DOHH2 (cell line): ENCODE results near the gene LYRM4.

Experiments used
- H3F3A ChIP-seq: fragments of 200-600 bp; sonication (generic), shearing (Covaris generic); 2 replicates; pipeline ENCODE4 v1.6.0; 2016; ENCODE audit warnings: antibody characterized with exemption, mild to moderate bottlenecking; ENCODE audit not compliant: control insufficient read depth, insufficient read depth
- H3K27ac ChIP-seq: fragments of 200-600 bp; sonication (generic); 2 replicates; pipeline ENCODE4 v1.5.1; 2014; ENCODE audit warnings: low read depth, mild to moderate bottlenecking, low read length, moderate library complexity
- H3K27me3 ChIP-seq: fragments of 200-600 bp; sonication (generic); 2 replicates; pipeline ENCODE4 v1.6.1; 2014; ENCODE audit warnings: mild to moderate bottlenecking, low read length, mixed read lengths; ENCODE audit not compliant: control insufficient read depth
- H3K36me3 ChIP-seq: fragments of 200-600 bp; sonication (generic); 2 replicates; pipeline ENCODE4 v1.6.1; 2014; ENCODE audit warnings: mild to moderate bottlenecking, low read length, moderate library complexity, mixed read lengths; ENCODE audit not compliant: control insufficient read depth
- H3K4me1 ChIP-seq: fragments of 200-600 bp; sonication (generic); 2 replicates; pipeline ENCODE4 v1.6.1; 2014; ENCODE audit warnings: mild to moderate bottlenecking, low read length, mixed read lengths; ENCODE audit not compliant: control insufficient read depth
- H3K4me2 ChIP-seq: fragments of 200-600 bp; sonication (generic); 2 replicates; pipeline ENCODE4 v1.6.0; 2014; ENCODE audit warnings: mild to moderate bottlenecking, low read length, moderate library complexity
- H3K4me3 ChIP-seq: fragments of 200-600 bp; sonication (generic); 2 replicates; pipeline ENCODE4 v1.5.1; 2014; ENCODE audit warnings: mild to moderate bottlenecking, low read length, mixed read lengths
- H3K79me2 ChIP-seq: fragments of 200-600 bp; sonication (generic); 2 replicates; pipeline ENCODE4 v1.6.1; 2014; ENCODE audit warnings: mild to moderate bottlenecking, low read length, mixed read lengths; ENCODE audit not compliant: control insufficient read depth
- H3K9me2 ChIP-seq: fragments of 200-600 bp; sonication (generic); replicated peaks from 2 replicates; pipeline ENCODE4 v1.6.1; 2014; ENCODE audit warnings: mild to moderate bottlenecking, low read length, mixed read lengths; ENCODE audit not compliant: control insufficient read depth
- H3K9me3 ChIP-seq: fragments of 200-600 bp; sonication (generic); 2 replicates; pipeline ENCODE4 v1.6.1; 2014; ENCODE audit warnings: antibody characterized with exemption, low read length, mixed read lengths; ENCODE audit not compliant: control insufficient read depth, insufficient read depth
- H4K20me1 ChIP-seq: fragments of 200-600 bp; sonication (generic); 2 replicates; pipeline ENCODE4 v1.6.0; 2014; ENCODE audit warnings: low read depth, mild to moderate bottlenecking, antibody characterized with exemption, low read length, moderate library complexity; ENCODE audit not compliant: control insufficient read depth, insufficient read depth
- CTCF ChIP-seq: fragments of 200-600 bp; sonication (generic); IDR thresholded peaks from one replicate; pipeline ENCODE4 v1.5.1; 2014; ENCODE audit warnings: antibody characterized with exemption, mild to moderate bottlenecking, low read depth, low read length; ENCODE audit not compliant: poor library complexity, severe bottlenecking
- EZH2phosphoT487 ChIP-seq: fragments of 200-600 bp; sonication (generic); IDR thresholded peaks from 2 replicates; pipeline ENCODE4 v1.6.1; 2017; ENCODE audit warnings: borderline replicate concordance, mild to moderate bottlenecking, antibody characterized with exemption, low read length, moderate library complexity, mixed read lengths

The LYRM4 gene

GRCh38 chr6:5230081-5230480 lies 30.7 kb downstream of the LYRM4 start:
- H3K9me3 ChIP-seq = no peaks in the 10 kb centered on the region
- no peaks in the 10 kb centered on the region for H3K4me1 ChIP-seq
- H3F3A ChIP-seq = no peaks in the 10 kb centered on the region
- no peak overlapping the region for H3K4me3 ChIP-seq
- no peaks in the 10 kb centered on the region for H3K36me3 ChIP-seq
- TF ChIP-seq EZH2phosphoT487 = no peak
- no peak for TF ChIP-seq CTCF
- 0 out of 2 replicates have a peak, but pooled peaks cover 6% of the 10 kb centered on the region for H4K20me1 ChIP-seq
- no peak overlapping the region for H3K4me2 ChIP-seq
- H3K27ac ChIP-seq = no peak overlapping the region
- no peaks in the 10 kb centered on the region for H3K79me2 ChIP-seq
- H3K9me2 ChIP-seq = no peaks in the 10 kb centered on the region
- H3K27me3 ChIP-seq = no peaks in the 10 kb centered on the region

GRCh38 chr6:5229356-5229755 lies 31.4 kb downstream of the LYRM4 start:
- Histone ChIP-seq H4K20me1 (0 out of 2 replicates have a peak, but pooled peaks cover 6% of the 10 kb centered on the region), H3K27me3 (no peaks in the 10 kb centered on the region), H3K9me2 (no peaks in the 10 kb centered on the region), H3K36me3 (no peaks in the 10 kb centered on the region), H3K9me3 (no peaks in the 10 kb centered on the region), H3F3A (no peaks in the 10 kb centered on the region), H3K4me3 (no peak overlapping the region), H3K27ac (no peak overlapping the region), H3K79me2 (no peaks in the 10 kb centered on the region), H3K4me2 (no peak overlapping the region), H3K4me1 (no peaks in the 10 kb centered on the region)
- TF ChIP-seq EZH2phosphoT487 (no peak), CTCF (no peak)

GRCh38 chr6:5223309-5223708 lies 37.4 kb downstream of the LYRM4 start:
- no peak for TF ChIP-seq EZH2phosphoT487
- H3K9me3 ChIP-seq = no peaks in the 10 kb centered on the region
- no peaks in the 10 kb centered on the region for H3K9me2 ChIP-seq
- no peak overlapping the region for H3K27ac ChIP-seq
- no peaks in the 10 kb centered on the region for H4K20me1 ChIP-seq
- no peaks in the 10 kb centered on the region for H3K36me3 ChIP-seq
- H3K4me1 ChIP-seq = no peaks in the 10 kb centered on the region
- no peak overlapping the region for H3K4me3 ChIP-seq
- no peaks in the 10 kb centered on the region for H3K79me2 ChIP-seq
- no peaks in the 10 kb centered on the region for H3F3A ChIP-seq
- H3K4me2 ChIP-seq = no peak overlapping the region
- H3K27me3 ChIP-seq = no peaks in the 10 kb centered on the region

GRCh38 chr6:5220443-5220842 lies 40.3 kb downstream of the LYRM4 start:
- Histone ChIP-seq H3K4me2 (no peak overlapping the region), H3K36me3 (peaks cover 2% of the 10 kb centered on the region), H3K79me2 (no peaks in the 10 kb centered on the region), H3K4me3 (no peak overlapping the region), H3K4me1 (no peaks in the 10 kb centered on the region), H4K20me1 (peaks cover under 1% of the 10 kb centered on the region; the same call in 1 of the 2 replicates), H3K9me2 (no peaks in the 10 kb centered on the region), H3K27ac (no peak overlapping the region), H3F3A (peaks cover 3% of the 10 kb centered on the region; the same call in 1 of the 2 replicates), H3K9me3 (no peaks in the 10 kb centered on the region), H3K27me3 (no peaks in the 10 kb centered on the region)
- no peak for TF ChIP-seq CTCF
